NCI-H2227 (cell line): Measurements from ENCODE around the gene SNX27.

ENCODE experiments used
- DNase-seq: peaks from one replicate; lab custom pipeline; 2025; ENCODE audit not compliant: unreplicated experiment; lab: John Stamatoyannopoulos, UW

SNX27 gene

GRCh38 chr1:151611832-151612500 lies at the start of gene SNX27:
SNX27 (plus strand) TSS chr1:151612050; CDS start chr1:151612202, 152 bp downstream.
- DNase-seq = peak; percentile 96

GRCh38 chr1:151562661-151563060 lies 49.2 kb upstream of the SNX27 start:
- no peak for DNase-seq

- DNase-seq = no peak
Observed at GRCh38 chr1:151563376-151563775, 48.5 kb upstream of the SNX27 start.

- no peak for DNase-seq
Observed at GRCh38 chr1:151565502-151566189, 46.2 kb upstream of the SNX27 start.

- no peak for DNase-seq
Observed at GRCh38 chr1:151568626-151569088, 43.2 kb upstream of the SNX27 start.

GRCh38 chr1:151570819-151571218 lies 41.0 kb upstream of the SNX27 start:
- DNase-seq = no peak

GRCh38 chr1:151574575-151575529 lies 37.0 kb upstream of the SNX27 start:
- DNase-seq = no peak

GRCh38 chr1:151577173-151577572 lies 34.7 kb upstream of the SNX27 start:
- DNase-seq = no peak

- no peak for DNase-seq
Observed at GRCh38 chr1:151578941-151579340, 32.9 kb upstream of the SNX27 start.

GRCh38 chr1:151579436-151580225 lies 32.2 kb upstream of the SNX27 start:
- no peak for DNase-seq

- no peak for DNase-seq
Observed at GRCh38 chr1:151581451-151581850, 30.4 kb upstream of the SNX27 start.

- no peak for DNase-seq
Observed at GRCh38 chr1:151581921-151582320, 29.9 kb upstream of the SNX27 start.

- no peak for DNase-seq
Observed at GRCh38 chr1:151583796-151584195, 28.1 kb upstream of the SNX27 start.

GRCh38 chr1:151584278-151584677 lies 27.6 kb upstream of the SNX27 start:
- no peak for DNase-seq

GRCh38 chr1:151584780-151585179 lies 27.1 kb upstream of the SNX27 start:
- no peak for DNase-seq

GRCh38 chr1:151585622-151586021 lies 26.2 kb upstream of the SNX27 start:
- DNase-seq = no peak

GRCh38 chr1:151590961-151591360 lies 20.9 kb upstream of the SNX27 start:
- no peak for DNase-seq

- DNase-seq = no peak
Observed at GRCh38 chr1:151593730-151594129, 18.1 kb upstream of the SNX27 start.

- peak; percentile 76 for DNase-seq
Observed at GRCh38 chr1:151594143-151594625, 17.7 kb upstream of the SNX27 start.

- DNase-seq = no peak
Observed at GRCh38 chr1:151596166-151596953, 15.5 kb upstream of the SNX27 start.
